Measurements from ENCODE around the gene PLXND1.

GRCh38 chr3:129599073-129599472 is 7.4 kb downstream of the PLXND1 start:
- no peak for TF ChIP-seq CTCF (IDR thresholded peaks at IDR 0.05; ENCODE audit: insufficient read depth, low read length)
- TF ChIP-seq POLR2AphosphoS5 (IDR thresholded peaks at IDR 0.05; ENCODE audit: low read depth), result no peak
- no peak for TF ChIP-seq GABPA (IDR thresholded peaks at IDR 0.05; ENCODE audit: low read depth)
- TF ChIP-seq REST (IDR thresholded peaks at IDR 0.05; ENCODE audit: insufficient replicate concordance, low read depth), result no peak
